ENCODE measurements around the gene PECR. TPM values are rescaled to one million over a fixed set of nuclear protein-coding genes. Genes with fewer than 3 reads are reported as not detected.
A peak's percentile ranks its signal among the peaks of the same experiment; 100 is the strongest.
"Not testable (repeated sequence)": the region's sequence is repeated elsewhere in the genome, so short reads cannot be mapped to it uniquely, and the experiment has no call there.

Gene PECR
- total RNA-seq, 1 donor from 2014 or later, result 6.0 TPM

DNA sequence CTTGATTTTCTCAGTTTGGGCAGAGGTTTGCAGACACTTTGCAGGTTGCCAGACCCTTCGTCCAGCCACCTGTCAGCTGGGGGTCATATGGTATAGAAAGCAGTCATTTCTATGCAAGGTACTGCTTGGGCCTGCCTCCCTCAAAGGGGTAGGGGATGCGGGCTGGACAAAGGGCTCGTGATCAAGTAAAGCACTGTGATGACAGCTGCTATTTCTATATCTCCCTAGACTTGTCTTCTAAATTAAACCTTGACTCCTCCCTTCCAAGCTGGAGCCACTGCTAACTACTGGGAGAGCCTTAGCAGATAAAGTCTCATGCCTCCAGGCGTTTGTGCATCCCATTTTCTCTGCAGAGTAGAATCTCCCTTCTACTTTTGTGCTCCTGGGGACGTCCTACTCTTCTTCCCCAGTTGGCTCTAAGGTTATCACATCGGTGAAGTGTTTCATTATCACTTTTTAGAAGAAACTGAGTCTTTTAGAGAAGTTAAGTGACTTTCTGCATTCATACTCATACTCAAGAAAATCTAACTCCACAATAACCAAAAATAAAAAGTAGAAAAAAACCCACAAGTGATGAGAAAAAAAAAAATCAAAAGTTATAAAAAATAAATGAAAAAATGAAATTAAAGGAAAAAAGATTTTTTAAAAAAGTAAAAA lies 26.8 kb upstream of the PECR start:
- DNase-seq (no peak), ATAC-seq (ENCODE audit: poor library complexity) (no peak)
- intact Hi-C loops (cut with DNase I), result no loop called here

DNA sequence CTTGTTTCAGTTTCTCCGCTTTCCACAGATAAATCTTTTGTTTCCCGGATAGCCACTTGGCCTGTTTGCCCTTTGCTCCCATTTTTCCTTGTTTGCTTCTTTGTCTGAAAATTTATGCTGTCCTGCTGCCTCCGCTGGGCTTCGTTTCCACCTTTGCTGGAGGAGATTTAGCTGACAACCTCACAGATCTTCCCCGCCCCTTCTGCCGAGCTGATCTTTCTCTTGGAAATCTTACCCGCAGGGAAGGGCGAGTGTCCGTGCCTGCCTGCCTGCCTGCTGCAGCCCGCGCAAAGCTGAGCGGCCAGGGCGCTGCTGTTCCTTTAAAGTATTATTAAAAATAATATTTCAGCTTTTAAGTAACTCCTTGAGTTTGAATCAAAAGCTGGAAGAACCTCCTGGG lies 26.2 kb upstream of the PECR start:
- intact Hi-C loops (cut with DNase I), result no loop called here
- ATAC-seq (ENCODE audit: poor library complexity) (no peak), DNase-seq (no peak)

DNA sequence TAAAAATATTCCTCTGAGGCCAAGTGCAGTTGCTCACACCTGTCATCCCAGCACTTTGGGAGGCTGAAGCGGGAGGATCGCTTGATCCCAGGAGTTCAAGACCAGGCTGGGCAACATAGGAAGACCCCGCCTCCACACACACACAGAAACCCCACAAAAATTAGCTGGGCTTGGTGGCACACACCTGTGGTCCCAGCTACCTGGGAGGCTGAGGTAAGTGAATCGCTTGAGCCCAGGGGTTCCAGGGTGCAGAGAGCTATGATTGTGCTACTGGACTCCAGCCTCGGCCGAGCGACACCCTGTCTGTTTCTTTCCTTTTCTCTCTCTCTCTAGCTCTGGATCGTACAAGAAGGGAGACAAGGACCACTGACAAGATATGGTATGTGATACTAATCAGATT lies 25.7 kb upstream of the PECR start:
- ATAC-seq (ENCODE audit: poor library complexity) (no peak), DNase-seq (no peak)
- intact Hi-C loops (cut with DNase I), result no loop called here

DNA sequence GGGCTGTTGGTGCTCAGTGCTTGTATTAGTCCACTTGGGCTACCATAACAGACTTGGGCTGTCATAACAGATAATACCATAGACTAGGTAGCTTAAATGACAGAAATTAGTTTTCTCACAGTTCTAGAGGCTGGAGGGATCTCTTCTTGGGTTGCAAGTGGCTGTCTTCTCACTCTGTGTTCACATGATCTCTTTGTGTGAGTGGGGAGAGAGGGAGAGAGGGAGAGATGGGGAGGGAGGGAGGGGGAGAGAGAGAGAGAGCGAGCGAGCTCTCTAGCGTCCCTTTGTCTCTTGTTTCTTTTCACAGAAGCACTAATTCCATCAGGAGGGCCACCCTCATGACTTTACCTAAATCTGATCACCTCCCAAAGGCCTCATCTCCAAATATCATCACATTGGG lies 23.1 kb upstream of the PECR start:
- no peak for DNase-seq
- intact Hi-C loops (cut with DNase I), result no loop called here

DNA sequence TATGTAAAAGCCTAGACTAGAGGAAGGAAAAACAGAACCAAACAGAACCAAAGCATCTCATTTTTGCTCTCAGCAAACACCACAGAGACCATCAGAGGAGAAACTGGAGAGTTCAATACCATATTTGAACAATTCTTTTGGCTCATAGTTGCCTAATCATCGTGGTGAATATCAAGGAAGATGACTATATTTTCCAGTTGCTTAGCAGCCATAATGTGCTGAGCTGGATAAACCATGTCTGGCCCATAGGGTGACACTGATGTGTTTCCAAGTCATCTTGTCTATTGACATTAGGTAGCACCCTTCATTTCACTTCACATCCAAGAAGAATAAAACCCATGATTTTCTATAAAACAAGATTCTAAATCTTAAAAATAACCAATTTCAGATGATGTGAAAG lies 21.6 kb upstream of the PECR start:
- DNase-seq (no peak), ATAC-seq (ENCODE audit: poor library complexity) (no peak)
- intact Hi-C loops (cut with DNase I), result no loop called here

More for the DNA sequence above, 23.1 kb upstream of the PECR start:
- ATAC-seq (ENCODE audit: poor library complexity), result no peak

DNA sequence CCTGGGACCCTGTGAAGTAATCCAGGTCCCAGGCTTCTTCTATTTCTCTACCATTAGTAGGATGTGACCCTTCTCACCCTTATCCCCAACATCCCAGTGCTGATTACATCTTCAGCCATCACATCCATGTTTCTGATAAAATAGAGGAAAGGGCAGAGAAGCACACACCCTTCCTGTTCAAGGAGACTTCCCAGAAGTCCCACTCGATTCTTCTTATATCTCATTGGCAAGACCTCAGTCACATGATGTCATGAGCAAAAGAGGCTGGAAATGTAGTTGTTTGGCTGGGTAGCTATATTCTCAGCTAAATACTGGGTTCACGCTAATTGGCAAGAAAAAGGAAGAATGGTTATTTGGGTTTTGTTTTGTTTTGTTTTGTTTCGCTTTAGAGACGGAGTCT lies 19.5 kb upstream of the PECR start:
- ATAC-seq (ENCODE audit: poor library complexity) (no peak), DNase-seq (no peak)
- intact Hi-C loops (cut with DNase I), result no loop called here

DNA sequence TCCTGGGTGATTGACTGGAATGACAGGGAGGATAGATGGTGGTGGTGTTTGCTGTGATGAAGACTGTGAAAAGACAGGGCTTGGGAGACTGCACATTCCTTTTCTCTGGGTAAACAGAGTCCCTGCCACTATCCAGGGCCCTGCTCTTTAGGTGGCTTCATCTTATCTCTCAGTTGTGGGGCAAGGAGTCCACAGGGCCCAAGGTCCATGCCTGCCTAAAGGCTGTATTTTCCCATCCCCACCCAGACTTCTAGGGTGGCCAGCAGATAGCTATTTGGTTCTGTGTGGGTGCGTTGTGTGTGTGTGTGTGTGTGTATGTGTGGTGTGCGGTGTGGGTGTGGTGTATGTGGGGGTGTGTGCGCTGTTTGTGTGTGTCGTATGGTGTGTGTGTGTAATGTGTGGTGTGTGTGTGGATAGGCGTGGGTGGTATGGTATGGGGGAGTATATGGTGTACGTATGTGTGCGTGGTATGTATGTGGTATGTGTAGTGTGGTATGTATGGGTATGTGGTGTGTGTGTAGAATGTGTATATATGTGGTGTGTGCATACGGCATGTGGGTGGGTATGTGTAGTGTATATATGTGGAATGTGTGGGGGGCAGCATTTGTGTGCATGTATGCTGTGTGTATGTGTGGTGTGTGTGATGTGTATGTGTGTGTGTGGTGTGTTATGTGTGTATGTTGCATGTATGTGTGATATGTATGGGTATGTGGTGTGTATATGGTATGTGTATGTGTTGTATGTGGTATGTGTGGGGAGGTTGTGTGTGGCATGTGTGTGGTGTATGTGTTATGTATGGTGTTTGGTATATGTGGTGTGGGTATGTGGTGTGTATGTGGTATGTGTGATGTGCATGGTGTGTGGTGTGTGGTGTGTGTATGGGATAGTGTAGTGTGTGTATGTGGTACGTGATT lies 17.1 kb upstream of the PECR start:
- ATAC-seq (ENCODE audit: poor library complexity) (no peak), DNase-seq (no peak)
- intact Hi-C loops (cut with DNase I), result no loop called here

DNA sequence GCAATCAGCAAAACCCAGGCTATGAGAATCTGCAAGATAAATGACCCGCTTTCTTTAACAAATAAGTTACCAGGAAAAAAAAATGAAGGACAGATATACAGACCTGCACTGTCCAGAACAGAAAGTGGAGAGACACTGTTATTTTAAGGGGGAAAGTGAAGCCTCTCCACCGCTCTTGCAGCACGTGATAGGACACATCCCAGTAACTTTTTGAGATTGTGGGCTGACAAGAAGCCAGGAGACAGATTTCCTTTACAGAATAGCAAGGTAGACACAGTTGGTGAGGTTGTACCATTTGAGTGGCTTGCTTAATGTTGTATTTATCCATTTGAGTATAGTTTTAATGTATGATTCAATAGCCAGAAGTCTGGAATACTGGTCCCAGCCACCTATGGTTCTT lies 13.1 kb upstream of the PECR start:
- DNase-seq (no peak), ATAC-seq (ENCODE audit: poor library complexity) (no peak)
- intact Hi-C loops (cut with DNase I), result no loop called here

DNA sequence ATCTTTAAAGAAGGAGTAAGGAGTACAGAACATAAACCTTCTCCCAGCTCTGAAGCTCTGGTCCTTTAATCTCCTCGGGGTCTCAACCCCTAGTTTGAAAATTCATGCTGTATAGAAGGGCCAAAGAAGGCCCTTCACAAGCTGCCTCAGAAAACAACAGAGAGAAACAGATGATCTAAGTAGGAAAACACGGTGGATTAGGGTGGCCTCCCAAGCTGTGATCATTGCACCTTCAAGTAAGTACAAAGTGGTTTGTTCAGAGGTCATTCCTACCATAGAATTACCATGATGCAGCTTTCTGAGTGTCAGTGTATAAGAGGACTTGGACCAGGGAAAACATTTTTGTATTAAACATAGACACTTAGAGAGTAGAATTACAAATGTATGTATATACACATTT lies 11.0 kb upstream of the PECR start:
- intact Hi-C loops (cut with DNase I), result no loop called here
- DNase-seq, result no peak
- no peak for ATAC-seq (ENCODE audit: poor library complexity)

DNA sequence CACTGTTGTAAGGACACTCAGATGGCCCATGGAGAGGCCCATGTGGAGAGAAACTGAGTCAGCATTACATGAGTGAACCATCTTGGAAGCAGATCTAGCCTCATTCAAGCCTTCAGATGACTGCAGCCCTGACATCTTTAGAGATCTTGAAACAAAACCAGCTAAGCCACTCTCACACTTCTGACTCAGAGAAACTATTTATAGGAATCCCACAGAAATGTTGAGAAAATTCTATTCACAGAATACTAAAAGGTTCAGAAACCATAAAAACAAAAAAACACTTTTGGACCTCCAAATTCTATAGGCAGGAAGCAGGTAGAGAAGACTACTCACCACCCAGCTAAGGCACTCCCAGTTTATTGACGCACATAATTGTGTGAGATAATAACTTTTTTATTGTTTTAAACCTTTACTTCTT lies 8.8 kb upstream of the PECR start:
- DNase-seq, result no peak
- ATAC-seq (ENCODE audit: poor library complexity), result no peak

DNA sequence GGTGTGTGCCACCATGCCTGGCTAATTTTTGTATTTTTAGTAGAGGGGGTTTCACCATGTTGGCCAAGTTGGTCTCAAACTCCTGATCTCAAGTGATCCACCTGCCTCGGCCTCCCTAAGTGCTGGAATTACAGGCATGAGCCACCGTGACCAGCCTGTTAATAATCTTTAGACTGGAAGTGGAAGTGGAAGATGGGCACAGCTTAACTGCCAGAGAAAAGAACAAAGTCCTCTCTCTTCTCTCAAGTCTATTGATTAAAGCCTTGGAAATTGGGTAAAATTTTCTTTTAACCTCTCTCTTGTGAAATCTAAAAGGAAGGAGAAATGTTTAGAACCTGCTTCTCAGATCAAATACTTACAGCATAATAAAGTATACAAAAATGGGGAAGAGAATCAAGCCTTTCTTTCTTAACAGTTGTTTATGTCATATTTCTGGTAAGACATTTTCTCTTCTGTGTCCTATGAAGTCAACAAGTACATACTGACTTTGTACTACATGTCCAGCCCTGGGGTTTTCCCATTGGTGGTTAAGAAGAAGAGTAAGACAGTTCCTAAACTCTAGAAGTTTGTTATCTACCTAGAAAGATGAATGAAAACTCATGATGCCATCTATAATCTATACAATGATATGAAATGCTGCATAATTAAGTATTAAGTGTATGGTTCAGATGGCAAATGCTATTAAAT lies 4.7 kb upstream of the PECR start:
- DNase-seq (no peak), ATAC-seq (ENCODE audit: poor library complexity) (no peak)
- intact Hi-C loops (cut with DNase I), result no loop called here

More for the DNA sequence above, 8.8 kb upstream of the PECR start:
- intact Hi-C loops (cut with DNase I), result no loop called here

DNA sequence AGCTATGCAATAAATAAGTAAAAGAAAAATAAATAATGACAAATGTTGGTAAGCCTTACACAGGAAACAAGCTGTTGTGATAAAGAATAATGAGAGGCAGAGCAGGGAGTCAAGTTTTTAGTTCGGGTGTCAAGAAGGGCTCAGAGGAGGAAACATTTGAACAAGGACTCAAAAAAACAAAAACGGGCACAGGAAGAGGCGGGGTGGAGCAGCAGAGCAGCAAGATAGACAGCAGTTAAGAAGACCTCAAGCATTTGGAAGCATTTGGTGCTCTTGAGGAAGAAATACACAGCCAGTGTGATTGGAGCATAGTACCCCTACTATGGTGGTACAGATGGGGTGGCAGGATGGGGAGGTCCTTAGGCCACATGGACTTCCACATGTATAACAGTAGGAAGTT lies 2.9 kb upstream of the PECR start:
- intact Hi-C loops (cut with DNase I), result no loop called here
- no peak for ATAC-seq (ENCODE audit: poor library complexity)
- no peak for DNase-seq

DNA sequence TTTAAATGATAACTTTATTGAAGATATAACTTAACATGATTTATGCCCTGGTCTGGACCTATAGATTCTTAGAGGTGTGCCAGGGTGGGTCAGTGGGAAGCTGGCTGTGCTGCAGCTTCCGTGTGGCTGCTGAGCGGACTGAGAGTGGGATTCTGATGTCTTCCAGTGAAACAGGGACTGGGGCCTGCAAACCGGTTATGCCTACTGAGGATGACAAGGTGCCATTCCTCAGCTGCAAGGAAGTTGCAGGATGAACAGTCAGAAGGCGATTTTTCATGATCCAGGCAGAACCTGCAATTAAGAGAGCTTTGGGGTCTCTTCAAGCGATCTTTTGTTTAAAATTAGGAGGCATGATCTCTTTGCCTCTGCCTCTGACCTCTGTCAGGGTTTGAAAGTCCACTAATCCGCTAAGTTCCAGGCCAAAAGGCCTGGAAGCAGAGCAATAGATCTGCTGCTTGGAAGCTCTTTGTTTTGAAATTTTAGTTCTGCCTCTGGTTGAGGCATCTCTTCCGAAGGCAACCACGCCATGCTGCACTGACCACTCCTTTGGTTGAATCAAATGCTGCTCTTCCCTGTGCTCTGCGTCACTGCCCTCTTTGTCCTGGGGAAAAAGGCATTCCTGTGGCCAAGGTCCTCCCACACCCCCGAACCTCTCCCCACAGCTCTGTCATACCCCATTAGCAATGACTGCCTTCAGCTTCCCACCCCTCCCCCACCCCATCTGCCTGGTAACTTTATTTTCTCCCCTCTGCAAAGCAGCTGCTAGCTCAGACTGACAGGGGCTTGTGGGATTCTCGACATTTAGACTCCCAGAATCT lies 2.1 kb upstream of the PECR start:
- ATAC-seq (ENCODE audit: poor library complexity), result no peak
- DNase-seq, result no peak
- intact Hi-C loops (cut with DNase I), result no loop called here

DNA sequence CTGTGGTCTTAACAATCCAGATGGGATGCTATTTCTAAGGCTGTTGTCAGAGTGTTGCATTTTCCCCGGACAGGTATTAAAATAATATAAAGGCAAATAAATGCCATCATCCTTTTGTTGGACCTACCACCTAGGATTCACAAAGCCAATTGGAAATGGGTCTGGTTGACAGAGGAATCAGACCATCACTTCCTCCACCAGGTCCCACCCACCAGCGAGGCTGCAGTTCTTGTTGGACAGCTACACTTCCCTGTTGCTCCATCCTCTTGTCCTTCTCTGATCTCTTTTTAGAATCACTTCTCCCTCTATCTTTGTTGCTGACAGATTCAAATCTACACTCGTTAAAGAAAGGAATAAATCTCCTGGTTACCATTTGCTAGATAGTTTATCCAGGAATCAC lies 1.2 kb upstream of the PECR start:
- intact Hi-C loops (cut with DNase I), result no loop called here
- ATAC-seq (ENCODE audit: poor library complexity) (no peak), DNase-seq (no peak)

DNA sequence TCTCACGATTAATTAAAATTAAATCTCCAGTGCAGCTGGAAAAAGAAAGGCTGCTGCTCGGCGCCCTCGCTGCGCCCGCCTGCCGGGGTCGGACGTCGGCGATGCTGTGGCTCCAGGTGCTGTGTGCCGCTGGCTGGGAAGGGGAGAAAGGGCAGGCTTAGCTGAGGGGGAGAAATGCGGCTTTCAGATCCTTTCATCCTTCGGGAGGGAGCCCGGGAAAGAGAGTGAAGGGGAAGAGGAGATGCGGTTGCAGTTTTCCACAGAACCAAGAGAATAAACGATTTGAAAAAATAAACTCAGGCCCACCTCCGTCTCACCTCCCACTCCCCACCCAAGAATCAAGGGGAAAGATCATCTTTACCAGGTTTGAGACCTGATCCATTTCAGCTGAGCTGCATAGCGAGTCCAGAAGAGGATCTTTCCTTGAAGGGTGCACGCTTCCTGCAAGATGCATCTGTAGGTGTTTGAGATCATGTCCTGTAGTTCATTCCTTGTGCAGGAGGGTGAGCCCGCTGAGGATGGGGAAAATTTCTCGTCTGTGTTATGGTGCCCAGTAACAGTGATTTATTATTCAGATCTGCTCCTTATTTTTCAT lies 605 bp upstream of the PECR start:
- intact Hi-C loops (cut with DNase I), result no loop called here
- ATAC-seq (ENCODE audit: poor library complexity) (peak; percentile 43), DNase-seq (no peak)

DNA sequence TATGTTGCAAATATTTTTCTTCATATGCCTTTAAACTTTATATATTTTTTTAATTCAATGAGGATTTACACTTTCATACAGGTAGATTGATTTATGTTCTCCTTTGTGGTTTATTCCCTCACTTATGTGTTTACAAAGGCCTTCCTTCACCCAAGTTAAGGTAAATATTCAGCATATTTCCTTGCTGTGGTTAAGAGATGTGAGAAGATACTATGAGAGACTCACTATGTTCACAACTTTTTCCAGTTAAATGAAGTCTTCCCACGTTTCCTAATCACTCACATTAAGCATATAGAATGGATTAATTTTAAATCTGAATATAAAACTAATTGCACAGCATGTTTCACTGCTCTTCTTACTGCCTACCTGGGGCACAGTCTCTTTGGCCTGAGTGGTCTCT lies 597 bp downstream of the PECR start:
- ATAC-seq (ENCODE audit: poor library complexity) (no peak), DNase-seq (no peak)
- intact Hi-C loops (cut with DNase I), result no loop called here

DNA sequence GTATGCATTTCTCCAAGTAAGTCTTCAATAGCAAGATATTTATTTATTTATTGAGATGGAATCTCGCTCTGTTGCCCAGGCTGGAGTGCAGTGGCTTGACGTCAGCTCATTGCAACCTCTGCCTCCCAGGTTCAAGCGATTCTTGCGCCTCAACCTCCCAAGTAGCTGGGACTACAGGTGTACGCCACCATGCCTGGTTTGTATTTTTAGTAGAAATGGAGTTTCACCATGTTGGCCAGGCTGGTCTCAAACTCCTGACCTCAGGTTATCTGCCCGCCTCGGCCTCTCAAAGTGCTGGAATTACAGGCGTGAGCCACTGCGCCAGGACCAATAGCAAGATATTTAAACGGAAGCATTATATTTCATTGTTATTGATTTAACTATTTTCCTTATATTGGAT lies 1.6 kb downstream of the PECR start:
- ATAC-seq (ENCODE audit: poor library complexity); DNase-seq; intact Hi-C loops (cut with DNase I): not testable (repeated sequence)

DNA sequence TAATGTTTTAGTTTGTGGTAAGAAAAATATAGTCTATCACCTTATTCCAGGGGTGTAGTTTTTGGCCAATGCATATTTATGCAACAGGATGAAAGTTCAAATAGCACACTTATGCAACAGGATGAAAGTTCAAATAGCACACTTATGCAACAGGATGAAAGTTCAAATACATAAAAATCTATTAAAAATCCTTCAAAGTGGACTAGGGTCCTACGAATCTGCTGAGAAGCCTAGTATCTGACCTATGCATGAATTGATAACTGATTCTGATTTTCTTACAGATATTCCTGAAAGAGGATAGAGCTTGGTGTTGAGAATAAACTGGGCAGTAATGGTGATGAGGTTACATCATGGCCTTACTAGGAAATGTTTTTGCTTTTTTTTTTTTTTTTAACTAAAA lies 2.8 kb downstream of the PECR start:
- no peak for ATAC-seq (ENCODE audit: poor library complexity)
- no peak for DNase-seq
- intact Hi-C loops (cut with DNase I), result no loop called here

Data from Right ventricle myocardium superior (tissue), 1 donor.